Measurements from ENCODE around the gene BATF2.
"Not testable (repeated sequence)": the region's sequence is repeated elsewhere in the genome, so short reads cannot be mapped to it uniquely, and the experiment has no call there.

DNA sequence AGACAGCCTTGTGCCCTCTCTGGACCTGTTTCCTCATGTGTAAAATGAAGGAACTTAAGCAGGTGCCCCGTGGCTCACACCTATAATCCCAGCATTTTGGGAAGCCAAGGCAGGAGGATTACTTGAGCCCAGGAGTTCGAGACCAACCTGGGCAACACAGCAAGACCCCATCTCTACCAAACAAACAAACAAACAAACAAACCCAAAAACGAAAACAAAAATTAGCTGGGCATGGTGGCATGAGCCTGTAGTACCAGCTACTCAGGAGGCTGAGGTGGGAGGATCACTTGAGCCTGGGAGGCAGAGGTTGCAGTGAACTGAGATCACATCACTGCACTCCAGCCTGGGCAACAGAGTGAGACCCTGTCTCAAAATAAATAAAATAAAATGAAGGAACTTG, 7.2 kb upstream of the BATF2 start:
- TF ChIP-seq CTCF (conservative IDR thresholded peaks at IDR 0.05); ZFX (IDR thresholded peaks at IDR 0.05): not testable (repeated sequence)
